Stimulated activated CD8-positive, alpha-beta memory T cell treated with anti-CD3 and anti-CD28 coated beads, Interleukin-12 subunit alpha, Interleukin-12 subunit beta, amount 100 ng/mL, for 1 hour (primary cell): ENCODE results near the gene NRXN3.

Experiments used
- DNase-seq: peaks from one replicate; pipeline ENCODE4 v3.0.0-alpha.2; 2020; ENCODE audit warnings: low read depth

The NRXN3 gene

GRCh38 chr14:79363291-79363690, 1193.1 kb downstream of the NRXN3 start:
- no peak for DNase-seq

DNA sequence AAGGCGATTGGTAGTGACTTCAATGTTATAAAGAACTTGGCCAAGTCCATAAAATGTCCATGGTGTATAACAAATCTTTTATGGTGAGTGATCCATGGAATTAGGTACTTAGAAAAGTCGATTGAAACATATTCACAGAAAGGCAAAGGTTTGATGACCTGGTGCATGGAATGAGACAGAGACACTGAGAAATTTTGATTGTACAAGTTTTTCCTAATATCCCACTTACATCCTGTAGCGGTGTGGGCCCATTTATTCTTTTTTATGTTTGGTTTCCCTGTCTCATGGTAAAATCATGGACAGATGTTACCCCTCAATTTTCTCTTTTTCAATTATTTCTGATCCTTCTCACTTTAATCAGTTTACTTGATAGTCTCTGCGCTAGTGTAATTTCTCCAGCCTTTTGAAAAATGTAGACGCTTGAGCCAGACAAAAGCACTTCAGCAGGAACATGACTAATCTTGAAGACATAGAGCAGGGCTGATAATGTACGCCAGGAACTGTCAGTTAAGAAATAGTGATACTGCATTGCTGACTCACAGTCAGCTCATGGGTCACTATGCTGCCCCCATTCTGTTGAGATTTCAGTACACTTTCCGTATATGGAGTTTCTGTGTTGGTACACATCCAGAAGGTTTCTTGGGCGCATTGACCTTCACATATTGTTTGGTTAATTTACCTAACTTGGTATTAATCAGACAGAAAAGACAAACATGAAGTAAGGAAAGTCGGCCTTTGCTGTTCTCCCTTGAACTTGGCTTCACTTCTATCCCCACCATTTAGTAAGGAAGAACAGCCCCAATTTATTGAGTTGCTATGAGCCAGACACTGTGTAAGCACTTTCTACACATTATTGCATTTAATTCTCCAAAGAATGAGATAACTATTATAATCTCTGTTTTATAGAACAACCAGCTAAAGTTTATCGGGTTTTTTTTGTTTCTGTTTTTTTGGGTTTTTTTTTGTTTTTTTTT, 1199.5 kb downstream of the NRXN3 start:
- DNase-seq, result no peak

DNA sequence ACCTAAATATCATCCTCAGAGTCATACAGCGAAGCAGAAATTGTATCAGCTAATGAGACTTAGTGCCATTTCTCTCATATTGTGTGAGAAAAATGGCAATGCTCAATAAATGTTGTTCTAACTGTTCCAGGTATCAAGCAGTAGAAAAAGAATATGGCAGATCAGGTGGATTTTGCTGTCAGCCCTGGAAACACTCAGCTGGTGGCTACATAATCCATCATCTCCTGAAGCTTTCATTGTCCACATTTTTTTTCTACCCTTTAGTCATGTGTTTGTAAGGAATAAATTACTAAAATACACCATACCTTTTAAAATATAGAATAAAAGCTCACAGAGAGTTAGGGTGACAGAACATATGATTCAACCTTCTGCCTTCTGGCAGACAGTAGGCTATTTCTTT, 1200.8 kb downstream of the NRXN3 start:
- no peak for DNase-seq

DNA sequence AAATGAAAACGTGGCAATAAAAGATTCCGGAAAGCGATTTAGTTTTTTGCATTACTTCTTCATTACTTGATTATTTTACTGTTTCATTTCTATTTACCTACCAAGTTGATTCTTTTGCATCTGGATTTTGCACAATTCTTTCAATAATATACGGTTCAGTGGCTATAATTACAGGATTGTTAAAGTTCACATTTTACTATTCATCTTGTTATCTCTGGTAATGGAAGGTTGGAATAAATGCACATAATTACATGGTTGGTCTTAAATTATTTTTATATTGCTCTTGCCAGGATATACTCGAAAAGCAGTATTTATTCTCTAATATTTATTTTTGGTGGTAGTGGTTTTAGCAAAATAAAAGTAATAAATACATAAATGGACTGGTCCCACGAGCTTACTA, 1203.3 kb downstream of the NRXN3 start:
- no peak for DNase-seq

GRCh38 chr14:79375356-79375755, 1205.2 kb downstream of the NRXN3 start:
- DNase-seq, result no peak

- no peak for DNase-seq
These were observed 1206.4 kb downstream of the NRXN3 start for GRCh38 chr14:79376557-79376956.

GRCh38 chr14:79378020-79378419, 1207.8 kb downstream of the NRXN3 start:
- DNase-seq, result no peak

DNA sequence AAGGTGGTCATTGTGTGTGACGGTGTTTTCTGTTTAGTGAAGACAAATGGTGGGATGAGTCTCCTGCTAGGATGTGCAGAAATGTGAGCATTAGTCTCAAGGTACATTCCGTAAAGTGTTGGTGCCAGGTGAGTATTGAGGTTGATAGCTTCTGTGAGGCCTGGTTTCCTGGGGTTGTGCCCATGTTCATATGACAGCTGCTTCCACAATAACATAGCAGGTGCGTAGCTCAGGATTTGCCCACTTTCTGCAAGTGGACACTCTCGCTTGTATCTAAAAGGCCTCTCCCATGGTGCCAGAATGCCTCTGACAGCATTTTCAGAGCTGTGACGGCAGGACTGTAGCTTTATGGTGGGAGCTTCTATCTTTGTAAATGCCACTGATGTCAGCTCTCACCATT, 1209.1 kb downstream of the NRXN3 start:
- no peak for DNase-seq

DNA sequence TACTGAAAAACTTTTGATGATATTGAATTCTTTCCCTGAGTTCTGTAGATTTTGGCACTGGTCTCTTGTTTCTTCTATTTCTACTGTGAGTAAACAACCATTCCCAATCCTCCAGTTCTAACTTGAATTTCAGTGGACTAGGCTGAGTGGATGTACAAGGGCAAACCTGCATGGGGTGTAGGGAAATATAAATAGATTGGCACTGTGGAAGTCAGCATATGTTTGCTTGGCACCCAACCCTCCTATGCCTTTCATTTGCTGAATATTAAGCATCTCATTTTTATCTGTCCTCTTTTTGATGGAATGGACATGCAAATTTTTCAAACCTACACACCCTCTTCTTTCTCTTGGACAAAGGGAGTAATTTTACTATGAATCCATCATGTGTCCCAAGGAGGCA, 1212.9 kb downstream of the NRXN3 start:
- no peak for DNase-seq

GRCh38 chr14:79383475-79383874, 1213.3 kb downstream of the NRXN3 start:
- no peak for DNase-seq

DNA sequence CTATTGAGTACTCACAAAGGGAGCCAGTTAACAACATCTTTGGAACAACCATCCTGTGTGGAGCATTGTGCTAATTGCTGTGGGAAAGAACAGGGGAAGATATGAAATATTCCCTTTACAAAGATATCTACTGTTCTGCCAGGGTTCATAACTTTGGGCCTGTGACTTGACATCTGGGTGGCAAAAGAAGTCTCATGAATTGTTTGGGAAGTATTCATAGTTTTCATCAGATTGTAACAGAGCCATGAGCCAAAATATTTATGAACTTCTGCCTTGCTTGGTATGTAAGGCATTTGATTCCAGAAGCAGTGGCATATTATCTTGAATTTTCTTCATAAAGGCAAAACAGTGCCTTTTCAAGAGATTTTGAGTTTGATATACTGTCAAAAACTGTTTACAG, 1224.9 kb downstream of the NRXN3 start:
- no peak for DNase-seq

GRCh38 chr14:79404874-79405511, 1234.8 kb downstream of the NRXN3 start:
- no peak for DNase-seq

- no peak for DNase-seq
These were observed 1235.3 kb downstream of the NRXN3 start for GRCh38 chr14:79405512-79405910.

DNA sequence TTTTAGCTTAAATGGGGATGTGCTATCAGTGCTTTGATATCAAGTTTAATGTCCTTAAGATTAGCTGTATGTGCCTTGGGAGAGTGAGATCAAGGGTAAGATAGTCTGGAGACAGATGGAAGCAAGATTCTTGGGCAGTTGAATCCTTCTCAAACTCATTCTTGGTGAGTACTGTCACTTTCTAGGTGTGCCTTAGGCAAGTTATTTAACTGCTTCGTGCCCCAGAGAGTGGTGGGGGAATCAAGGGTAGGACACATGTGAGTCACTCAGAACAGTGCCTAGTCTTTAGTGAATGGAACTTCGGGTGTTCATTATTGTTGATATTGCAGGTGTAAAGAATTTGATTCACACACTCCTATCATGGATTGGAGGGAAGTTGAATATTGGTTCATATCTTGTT, 1237.4 kb downstream of the NRXN3 start:
- no peak for DNase-seq

GRCh38 chr14:79408696-79409095, 1238.5 kb downstream of the NRXN3 start:
- no peak for DNase-seq

DNA sequence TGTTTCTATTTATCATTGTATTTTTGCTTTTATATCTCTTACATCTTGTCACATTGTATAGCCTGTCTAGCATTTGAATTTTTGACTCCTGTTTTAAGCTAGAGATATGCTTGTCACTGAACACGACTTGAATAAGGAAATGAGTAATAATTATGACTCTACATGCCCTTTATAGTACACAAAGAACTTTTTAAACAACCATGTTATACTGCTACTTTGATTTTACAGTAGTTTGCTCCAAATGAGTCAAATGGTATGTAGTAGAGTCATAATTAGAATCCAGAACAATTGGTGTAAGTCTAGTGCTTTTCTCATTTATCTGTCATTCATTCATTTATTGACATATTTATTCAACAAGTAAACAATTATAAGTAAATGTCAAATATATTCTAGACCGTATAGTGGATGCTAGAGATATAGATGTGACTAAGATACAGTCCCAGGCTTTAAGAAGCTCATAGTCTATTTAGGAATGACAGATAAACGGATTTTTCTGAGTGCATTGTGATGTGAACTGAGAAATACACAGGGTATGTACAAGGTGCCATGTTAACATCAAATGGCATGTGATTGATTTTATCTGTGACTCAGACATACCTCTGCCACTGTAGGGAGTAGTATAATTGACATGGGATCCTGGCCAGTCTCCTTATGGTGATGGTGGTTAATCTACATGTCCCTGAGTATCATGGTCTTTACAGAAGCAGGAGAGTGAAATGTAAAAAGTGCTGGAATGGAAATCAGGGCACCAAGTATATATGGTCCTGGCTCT, 1241.4 kb downstream of the NRXN3 start:
- DNase-seq, result no peak

GRCh38 chr14:79412822-79413221, 1242.6 kb downstream of the NRXN3 start:
- no peak for DNase-seq

GRCh38 chr14:79413734-79414428, 1243.7 kb downstream of the NRXN3 start:
- DNase-seq, result no peak

- DNase-seq, result no peak
These were observed 1245.6 kb downstream of the NRXN3 start for GRCh38 chr14:79415726-79416125.

DNA sequence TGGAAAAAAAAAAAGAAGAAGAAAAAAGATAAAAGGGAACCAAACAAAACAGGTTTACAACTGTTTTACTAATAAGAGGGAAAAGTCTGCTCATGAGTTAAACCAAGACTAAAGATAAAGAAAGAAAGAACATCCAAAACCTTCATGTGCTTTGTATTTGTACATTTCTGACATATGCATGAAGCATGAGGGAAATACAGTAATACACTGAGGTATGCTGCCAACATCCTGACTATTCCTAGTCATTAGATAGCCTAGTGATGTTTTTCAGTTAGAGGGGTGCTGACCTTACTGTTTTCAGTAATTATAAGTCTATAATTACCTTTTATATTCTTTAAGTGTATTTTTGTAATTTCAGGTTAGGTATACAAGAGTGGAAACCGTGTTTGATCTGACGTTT, 1247.8 kb downstream of the NRXN3 start:
- DNase-seq, result no peak

DNA sequence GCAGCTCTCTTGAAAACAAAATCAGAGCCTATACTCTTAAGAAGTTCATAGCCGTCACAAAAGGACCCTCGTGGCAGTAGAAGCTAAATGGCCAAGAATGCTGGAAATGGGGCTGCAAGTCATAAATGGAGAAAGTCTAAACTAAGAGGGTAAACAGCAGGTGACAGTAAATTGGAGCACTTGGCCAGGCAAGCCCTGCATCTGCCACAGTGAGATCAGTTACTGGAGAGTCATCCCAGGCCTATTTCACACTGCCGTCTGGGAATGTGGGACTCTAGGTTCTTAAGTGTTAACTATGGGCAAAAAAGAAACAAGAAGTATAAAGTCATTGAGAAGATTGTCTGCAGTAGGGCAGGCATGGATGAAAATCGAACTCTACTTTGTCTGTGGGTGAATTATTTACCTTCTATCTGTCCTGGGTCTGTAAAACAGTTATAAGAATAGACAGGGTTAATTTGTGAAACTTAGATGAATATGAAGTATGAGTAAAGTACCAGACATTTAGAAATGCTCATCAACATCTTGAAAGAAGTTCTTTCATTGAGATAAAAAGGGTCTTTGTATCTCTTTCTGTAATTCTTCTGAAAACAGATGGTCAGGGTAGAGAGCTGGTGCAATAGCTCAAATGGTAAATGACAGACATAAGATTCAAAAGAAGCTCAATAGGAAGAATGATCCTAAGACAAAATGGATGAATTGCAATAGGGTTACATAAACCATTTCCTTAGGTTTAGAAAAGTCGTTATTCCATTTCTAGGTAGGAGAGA, 1248.7 kb downstream of the NRXN3 start:
- DNase-seq, result no peak
